ENCODE data around the gene MYLK4. TPM values are rescaled to one million over a fixed set of nuclear protein-coding genes. Genes with fewer than 3 reads are reported as not detected.

Gene MYLK4
- total RNA-seq, 1 donor from 2014 or later: 0.23 TPM

DNA sequence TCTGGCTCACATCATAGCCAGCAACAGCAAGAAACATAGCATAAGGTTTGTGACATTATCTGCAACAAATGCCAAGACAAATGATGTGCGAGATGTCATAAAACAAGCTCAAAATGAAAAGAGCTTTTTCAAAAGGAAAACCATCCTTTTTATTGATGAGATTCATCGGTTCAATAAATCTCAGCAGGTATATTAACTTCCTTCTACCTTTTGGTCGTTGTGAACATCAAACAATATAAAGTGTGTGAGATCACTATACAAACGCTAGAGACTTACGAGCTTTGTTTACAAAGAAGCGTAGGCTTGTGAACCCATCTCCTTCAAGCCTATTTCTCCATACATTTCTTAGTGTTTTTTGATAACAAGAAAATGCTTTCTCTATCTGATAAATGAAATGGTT lies 18.0 kb upstream of the MYLK4 start:
- peak overlapping the region; percentile 58 for H3K4me3 Mint-ChIP-seq (ENCODE audit: unreplicated experiment)
- peaks cover 68% of the 10 kb centered on the region for H4K20me1 ChIP-seq (ENCODE audit: insufficient read depth, low read length)
- no peak for FAIRE-seq
- peaks cover 25% of the 10 kb centered on the region for H3K4me1 ChIP-seq (ENCODE audit: insufficient read depth, low read length)
- no peak overlapping the region for H2AFZ ChIP-seq (ENCODE audit: low read depth, low read length)
- H3K9ac ChIP-seq (ENCODE audit: low read length): no peak overlapping the region
- H3K27me3 Mint-ChIP-seq (ENCODE audit: low read depth, unreplicated experiment): no peaks in the 10 kb centered on the region
- no peak overlapping the region for H3K27ac Mint-ChIP-seq (ENCODE audit: unreplicated experiment)
- peaks cover 81% of the 10 kb centered on the region for H3K79me2 ChIP-seq (ENCODE audit: insufficient read depth, low read length)
- H3K36me3 ChIP-seq (ENCODE audit: insufficient read depth, low read length): peaks cover 6% of the 10 kb centered on the region
- no peaks in the 10 kb centered on the region for H3K9me3 Mint-ChIP-seq (ENCODE audit: unreplicated experiment)
- H3K36me3 Mint-ChIP-seq (ENCODE audit: low read depth, unreplicated experiment): peaks cover 11% of the 10 kb centered on the region
- H3K4me3 ChIP-seq (ENCODE audit: insufficient read depth, low read depth, low read length): no peak overlapping the region
- no peak overlapping the region for H3K27ac ChIP-seq (ENCODE audit: low read depth, low read length)
- peaks cover 26% of the 10 kb centered on the region for H3K4me1 Mint-ChIP-seq (ENCODE audit: low read depth, unreplicated experiment)
- no peak for DNase-seq (ENCODE audit: low read depth)
- H3K9me3 ChIP-seq (ENCODE audit: insufficient read depth, low read depth, low read length): no peaks in the 10 kb centered on the region
- H3K27me3 ChIP-seq (ENCODE audit: insufficient read depth, low read length): no peaks in the 10 kb centered on the region
- peak overlapping the region; percentile 96 for H3K4me2 ChIP-seq (ENCODE audit: low read length)
- TF ChIP-seq CTCF (IDR thresholded peaks at IDR 0.05; ENCODE audit: insufficient read depth, low read depth, low read length) (no peak), EZH2 (IDR thresholded peaks at IDR 0.05; ENCODE audit: insufficient read depth, low read length) (no peak)

- H4K20me1 ChIP-seq (ENCODE audit: insufficient read depth, low read length): peaks cover 60% of the 10 kb centered on the region
- Mint-ChIP-seq H3K9me3 (ENCODE audit: unreplicated experiment) (no peaks in the 10 kb centered on the region), H3K27ac (ENCODE audit: unreplicated experiment) (peak overlapping the region; percentile 78), H3K4me1 (ENCODE audit: low read depth, unreplicated experiment) (peaks cover 19% of the 10 kb centered on the region), H3K4me3 (ENCODE audit: unreplicated experiment) (peak overlapping the region; percentile 91), H3K36me3 (ENCODE audit: low read depth, unreplicated experiment) (peaks cover 9% of the 10 kb centered on the region), H3K27me3 (ENCODE audit: low read depth, unreplicated experiment) (no peaks in the 10 kb centered on the region)
- peaks cover 73% of the 10 kb centered on the region for H3K79me2 ChIP-seq (ENCODE audit: insufficient read depth, low read length)
- peak overlapping the region; percentile 91 for H3K4me3 ChIP-seq (ENCODE audit: insufficient read depth, low read depth, low read length)
- H3K27me3 ChIP-seq (ENCODE audit: insufficient read depth, low read length): no peaks in the 10 kb centered on the region
- H3K27ac ChIP-seq (ENCODE audit: low read depth, low read length): peak overlapping the region; percentile 88
- H2AFZ ChIP-seq (ENCODE audit: low read depth, low read length): no peak overlapping the region
- no peaks in the 10 kb centered on the region for H3K9me3 ChIP-seq (ENCODE audit: insufficient read depth, low read depth, low read length)
- DNase-seq (ENCODE audit: low read depth) (no peak), FAIRE-seq (no peak)
- peak overlapping the region; percentile 96 for H3K4me2 ChIP-seq (ENCODE audit: low read length)
- TF ChIP-seq EZH2 (IDR thresholded peaks at IDR 0.05; ENCODE audit: insufficient read depth, low read length) (no peak), CTCF (IDR thresholded peaks at IDR 0.05; ENCODE audit: insufficient read depth, low read depth, low read length) (no peak)
- peaks cover 25% of the 10 kb centered on the region for H3K4me1 ChIP-seq (ENCODE audit: insufficient read depth, low read length)
- H3K9ac ChIP-seq (ENCODE audit: low read length): peak overlapping the region; percentile 93
- H3K36me3 ChIP-seq (ENCODE audit: insufficient read depth, low read length): peaks cover 6% of the 10 kb centered on the region
These were observed 17.2 kb upstream of the MYLK4 start for GRCh38 chr6:2767657-2768524.

Measured in astrocyte (in vitro differentiated cells and primary cell).